HG02943 (cell line): ENCODE measurements around the gene SRGAP1.
"Not testable (repeated sequence)": the region's sequence is repeated elsewhere in the genome, so short reads cannot be mapped to it uniquely, and the experiment has no call there.

Source experiments
- ATAC-seq: cut with Tn5 transposase; IDR thresholded peaks from one replicate; pipeline ENCODE4 v1.9.1; 2021; ENCODE audit warnings: mild to moderate bottlenecking, low read depth, moderate library complexity; ENCODE audit not compliant: unreplicated experiment

The SRGAP1 gene

DNA sequence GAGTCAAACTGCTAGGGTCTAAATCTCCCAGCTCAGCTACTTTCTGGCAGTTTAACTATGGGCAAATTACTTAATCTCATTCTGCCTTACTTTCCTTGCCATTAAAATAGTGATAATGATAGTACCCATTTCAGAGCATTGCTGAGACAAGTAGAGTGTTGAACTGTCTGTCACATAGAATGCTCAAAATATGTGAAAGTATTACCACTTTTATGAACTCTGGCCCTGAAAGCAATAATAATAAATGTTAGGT, 19.9 kb downstream of the SRGAP1 start:
- no peak for ATAC-seq

DNA sequence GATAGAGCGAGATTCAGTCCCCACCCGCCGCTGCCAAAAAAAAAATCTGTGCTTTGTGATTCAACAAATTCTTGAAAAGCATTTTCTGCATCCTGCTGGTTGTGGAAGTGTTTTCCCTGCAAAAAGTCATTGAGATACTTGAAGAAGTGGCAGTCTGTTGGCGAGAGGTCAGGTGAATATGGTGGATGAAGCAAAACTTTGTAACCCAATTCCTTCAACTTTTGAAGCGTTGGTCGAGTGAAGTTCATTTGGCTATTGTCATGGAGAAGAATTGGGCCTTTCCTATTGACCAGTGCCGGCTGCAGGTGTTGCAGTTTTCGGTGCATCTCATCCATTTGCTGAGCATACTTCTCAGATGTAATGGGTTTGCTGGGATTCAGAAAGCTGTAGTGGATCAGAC, 20.9 kb downstream of the SRGAP1 start:
- ATAC-seq: no peak

DNA sequence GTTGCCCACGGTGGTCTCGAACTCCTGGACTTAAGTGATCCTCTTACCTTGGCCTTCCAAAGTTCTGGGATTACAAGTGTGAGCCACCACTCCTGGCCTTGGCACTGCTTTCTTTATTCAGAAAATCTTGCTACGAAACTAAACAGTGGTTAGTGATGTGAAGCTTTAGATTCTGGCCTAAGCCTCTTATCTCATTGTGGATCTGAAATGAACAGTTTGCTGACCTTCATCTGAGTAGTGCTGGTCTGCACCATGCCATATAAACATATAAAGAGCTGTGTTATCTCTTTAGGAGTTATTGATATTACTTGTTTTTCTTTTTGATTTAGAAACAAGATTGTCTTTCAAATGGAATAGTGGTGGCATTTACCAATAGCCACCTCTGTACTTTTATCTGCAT, 22.6 kb downstream of the SRGAP1 start:
- no peak for ATAC-seq

DNA sequence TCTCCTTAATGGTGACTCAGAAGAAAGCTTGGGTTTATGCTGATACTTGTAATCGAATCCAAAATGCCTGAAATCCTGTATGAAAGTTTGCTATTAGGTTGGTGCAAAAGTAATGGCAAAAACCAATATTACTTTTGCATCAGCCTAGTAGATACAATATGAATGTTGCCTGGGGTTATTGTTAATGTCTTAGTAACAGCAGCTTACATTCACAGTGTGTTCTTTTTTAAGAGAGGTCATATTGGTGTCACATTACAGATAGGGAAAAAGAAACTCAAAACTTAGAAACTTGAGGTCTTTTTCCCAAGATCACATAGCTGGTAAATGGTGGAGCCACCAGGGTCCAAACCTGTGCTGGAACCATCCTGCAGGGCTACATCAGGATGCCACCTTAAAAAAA, 25.2 kb downstream of the SRGAP1 start:
- no peak for ATAC-seq

DNA sequence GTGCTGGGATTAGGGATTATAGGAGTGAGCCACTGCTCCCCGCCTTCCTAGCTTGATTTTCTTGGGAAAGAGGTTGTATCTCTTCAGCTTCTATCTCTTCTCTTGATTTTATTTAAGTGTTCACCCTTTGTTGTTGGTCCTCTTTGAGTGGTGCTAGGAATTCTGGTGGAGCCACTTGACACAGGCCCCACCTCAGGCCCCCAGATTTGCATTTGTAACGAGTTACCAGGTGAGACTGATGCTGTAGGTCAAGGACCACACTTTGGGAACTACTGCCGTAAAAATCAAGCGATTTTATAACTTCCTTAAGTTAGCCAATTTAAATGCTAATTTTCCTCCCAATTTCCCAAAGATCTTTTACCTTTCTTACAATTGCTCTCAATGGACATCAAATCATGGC, 26.3 kb downstream of the SRGAP1 start:
- no peak for ATAC-seq

DNA sequence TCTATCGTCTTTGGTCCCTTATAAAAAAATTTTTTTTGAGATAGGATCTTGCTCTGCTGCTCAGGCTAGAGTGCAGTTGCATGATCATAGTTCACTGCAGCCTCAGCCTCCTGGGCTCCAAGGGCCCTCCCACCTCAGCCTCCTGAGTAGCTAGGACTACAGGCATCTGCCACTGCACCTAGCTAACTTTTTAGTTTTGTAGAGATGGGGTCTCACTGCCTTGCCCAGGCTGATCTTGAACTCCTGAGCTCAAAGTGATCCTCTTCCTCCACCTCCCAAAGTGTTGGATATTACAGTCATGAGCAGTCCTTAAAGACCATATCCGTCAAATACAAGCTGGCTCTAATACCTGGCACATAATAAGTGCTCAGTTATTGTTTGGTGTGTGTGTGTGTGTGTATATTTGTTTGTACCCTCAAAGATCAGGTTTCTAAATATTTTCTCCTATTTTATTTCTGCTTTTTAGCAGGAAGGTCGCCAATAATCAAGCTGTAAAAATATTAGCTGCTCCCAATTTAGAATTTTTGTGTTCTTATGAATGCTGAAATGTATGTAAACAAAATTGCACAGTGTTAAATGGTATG, 30.5 kb downstream of the SRGAP1 start:
- ATAC-seq: no peak

DNA sequence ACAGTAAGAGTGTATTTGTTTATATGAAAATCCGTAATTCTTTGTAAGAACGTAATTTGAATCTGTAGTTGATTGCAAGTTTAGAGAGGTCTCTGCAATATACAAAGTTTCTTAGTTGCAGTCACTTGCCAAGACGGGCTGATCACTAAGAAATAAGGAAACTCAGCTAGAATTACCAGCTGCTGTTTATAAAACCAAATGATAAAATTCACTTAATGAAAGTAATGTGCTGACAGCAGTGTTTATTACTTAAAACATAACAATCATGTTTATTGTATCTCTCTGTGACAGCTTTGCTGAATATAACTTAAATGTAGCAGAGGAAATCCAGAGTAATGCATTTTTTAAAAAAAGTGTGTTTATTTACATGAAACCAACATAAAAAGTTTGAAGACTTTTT, 31.2 kb downstream of the SRGAP1 start:
- ATAC-seq: no peak

DNA sequence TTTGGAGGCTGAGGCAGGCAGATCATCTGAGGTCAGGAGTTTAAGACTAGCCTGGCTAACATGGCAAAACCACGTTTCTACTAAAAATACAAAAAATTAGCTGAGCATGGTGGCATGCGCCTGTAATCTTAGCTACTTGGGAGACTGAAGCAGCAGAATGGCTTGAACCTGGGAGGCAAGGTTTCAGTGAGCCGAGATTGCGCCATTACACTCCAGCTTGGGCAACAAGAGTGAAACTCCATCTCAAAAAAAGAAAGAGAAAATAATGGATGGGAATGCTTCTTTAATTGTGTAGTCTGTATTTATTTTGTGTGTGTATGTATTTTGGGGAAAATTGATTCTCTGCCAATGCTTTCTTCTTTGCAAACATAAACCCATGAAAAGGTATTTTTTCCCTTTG, 32.5 kb downstream of the SRGAP1 start:
- no peak for ATAC-seq

DNA sequence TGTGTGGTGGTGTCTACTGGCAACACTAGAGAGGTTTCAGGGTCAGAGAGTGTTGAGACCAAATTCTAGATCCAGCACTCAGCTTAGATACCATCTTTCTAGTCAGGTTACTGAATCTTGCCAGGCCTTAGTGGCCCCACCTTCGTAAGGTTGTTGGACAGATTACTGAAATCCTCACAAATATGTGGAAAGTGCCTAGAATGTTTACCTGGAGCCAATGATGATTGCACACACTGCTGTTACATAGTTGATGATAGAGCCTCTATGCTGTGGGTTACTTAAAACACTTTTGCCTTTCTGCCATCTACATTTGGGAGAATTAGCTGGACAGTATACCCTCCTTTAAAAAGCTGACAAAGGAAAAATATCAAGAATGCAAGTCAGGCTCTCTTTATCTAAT, 33.2 kb downstream of the SRGAP1 start:
- no peak for ATAC-seq

DNA sequence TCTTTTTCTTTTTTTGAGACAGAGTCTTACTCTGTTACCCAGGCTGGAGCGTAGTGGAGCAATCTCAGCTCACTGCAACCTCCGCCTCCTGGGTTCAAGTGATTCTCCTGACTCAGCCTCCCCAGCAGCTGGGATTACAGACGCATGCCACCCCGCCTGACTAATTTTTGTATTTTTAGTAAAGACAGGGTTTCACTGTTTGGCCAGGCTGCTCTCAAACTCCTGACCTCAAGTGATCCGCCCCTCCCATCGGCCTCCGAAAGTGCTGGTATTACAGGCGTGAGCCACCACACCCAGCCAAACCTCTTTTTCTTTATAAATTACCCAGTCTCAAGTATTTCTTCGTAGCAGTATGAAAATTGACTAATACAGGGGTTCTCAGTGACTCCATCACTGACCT, 35.7 kb downstream of the SRGAP1 start:
- ATAC-seq: not testable (repeated sequence)

DNA sequence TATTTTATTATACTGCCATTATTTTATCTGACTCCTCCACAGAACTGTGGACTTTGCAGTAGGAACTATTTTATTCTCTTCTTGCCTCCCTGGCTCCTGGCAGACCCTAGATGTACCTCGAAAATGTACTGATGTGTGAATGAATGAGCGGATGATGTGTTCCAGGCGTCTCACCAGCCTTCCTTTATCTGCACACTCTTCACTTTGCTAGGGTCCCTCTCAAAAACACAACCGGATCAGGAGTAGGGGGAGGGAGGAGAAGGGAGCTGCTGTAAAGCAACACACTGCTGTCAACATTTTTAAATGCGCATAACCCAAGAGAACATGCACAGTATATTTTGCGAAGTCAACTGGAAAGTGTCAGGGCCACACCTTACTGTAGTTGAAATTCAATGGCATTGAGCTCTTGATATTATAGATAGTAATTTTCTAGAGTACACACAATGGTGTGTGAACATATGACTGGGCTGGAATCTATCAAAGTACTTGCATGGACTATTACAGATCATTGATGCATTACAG, 36.3 kb downstream of the SRGAP1 start:
- no peak for ATAC-seq

DNA sequence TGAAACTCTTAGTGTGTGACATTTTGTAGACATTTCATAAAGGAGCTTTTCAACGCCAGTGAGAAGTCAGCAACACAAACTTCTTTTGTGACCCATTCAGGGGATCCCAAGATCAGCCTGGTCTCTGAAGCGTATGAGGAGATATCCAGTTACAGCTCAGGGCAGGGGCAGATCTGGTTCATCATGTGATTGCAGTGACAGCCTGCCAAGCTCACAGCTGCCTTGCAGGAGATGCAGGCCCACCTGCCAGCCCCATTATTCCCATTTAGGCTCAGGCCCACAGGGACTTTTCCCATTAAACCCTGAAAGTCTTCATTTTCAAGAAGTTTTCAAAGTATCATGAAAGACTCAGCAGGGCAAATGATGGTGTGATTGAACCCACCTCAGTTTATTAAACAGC, 38.3 kb downstream of the SRGAP1 start:
- no peak for ATAC-seq

DNA sequence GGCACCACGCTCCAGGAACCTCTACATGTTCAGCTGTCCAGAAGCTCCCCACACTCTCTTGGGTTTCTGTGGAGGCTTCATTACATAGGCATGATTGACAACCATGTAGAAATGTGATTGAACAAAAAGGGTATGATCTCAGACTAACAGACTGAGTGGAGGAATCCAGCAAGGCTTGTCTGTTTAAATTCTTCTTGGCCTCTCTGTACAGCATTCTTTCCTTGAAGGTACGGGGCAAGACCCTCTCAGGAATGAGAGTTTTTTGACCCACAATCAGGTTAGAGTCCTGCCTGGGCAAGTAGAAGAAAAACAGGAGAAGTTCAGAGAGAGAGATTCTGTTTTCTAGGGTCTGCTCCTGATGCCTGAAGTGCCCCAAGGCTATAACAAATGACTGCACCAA, 40.9 kb downstream of the SRGAP1 start:
- no peak for ATAC-seq

DNA sequence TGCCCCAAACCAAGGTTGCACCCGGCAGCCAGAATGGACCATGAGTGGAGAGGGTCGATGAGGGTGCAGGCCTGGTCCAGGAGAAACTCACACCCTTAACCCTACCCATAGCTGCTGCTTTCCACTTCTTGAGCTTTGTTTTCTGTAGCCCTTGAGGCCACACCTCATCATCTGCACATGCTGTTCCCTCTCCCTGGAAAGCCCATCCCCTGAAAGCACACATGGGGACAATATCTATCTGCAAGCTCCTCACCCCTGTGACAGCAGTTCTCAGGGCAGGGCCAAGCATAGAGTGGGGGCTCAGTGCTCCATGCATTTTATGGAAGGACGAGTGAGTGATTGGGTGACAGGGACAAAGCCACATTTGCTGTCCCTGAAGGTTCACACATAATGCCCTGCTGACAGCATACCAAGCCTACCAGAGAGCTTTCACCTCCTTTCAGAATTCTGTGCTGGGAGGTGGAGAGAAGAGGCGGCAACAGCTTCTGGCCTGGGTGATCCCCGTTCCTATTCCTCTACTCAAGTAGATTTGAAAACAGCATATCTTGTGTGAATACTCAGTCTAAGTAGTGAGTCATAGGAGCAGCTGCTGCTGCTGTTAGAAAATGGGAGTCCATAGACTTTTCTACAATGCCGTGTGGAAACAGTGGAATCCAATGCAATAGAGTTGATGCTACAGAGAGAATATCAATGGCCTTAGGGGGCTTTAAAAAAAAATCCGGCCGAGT, 44.6 kb downstream of the SRGAP1 start:
- no peak for ATAC-seq

DNA sequence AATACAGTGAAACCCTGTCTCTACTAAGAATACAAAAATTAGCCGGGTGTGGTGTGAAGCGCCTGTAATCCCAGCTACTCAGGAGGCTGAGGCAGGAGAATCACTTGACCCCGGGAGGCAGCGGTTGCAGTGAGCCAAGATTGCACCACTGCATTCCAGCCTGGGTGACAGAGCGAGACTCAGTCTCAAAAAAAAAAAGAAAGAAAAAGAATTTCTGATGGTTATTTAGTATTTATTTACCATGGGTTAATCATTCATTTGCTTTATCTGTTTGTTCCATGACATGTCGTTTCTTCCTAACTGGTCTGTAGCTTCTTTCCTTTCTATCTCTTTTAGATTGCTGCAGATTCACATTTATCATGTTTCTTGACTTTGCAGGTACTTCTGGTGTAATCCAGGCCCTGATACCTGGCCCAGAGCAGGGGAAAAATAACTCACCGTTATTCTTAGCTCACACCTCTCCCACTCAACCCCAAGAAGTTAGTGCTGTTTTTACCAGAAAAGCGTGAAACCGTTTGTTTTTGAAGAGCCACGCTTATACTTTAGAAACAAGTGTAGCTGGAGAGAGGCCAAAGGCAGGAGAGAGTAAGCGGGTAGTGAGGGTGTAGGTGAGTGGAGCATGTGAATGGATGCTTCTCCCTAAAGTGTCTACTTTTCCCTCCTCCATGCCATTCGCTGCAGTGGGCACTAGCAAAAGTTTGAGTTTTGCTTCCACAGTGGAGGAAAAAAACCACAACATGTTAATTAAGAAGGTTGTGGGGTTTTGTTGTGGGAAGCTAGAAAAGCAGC, 45.4 kb downstream of the SRGAP1 start:
- no peak for ATAC-seq

DNA sequence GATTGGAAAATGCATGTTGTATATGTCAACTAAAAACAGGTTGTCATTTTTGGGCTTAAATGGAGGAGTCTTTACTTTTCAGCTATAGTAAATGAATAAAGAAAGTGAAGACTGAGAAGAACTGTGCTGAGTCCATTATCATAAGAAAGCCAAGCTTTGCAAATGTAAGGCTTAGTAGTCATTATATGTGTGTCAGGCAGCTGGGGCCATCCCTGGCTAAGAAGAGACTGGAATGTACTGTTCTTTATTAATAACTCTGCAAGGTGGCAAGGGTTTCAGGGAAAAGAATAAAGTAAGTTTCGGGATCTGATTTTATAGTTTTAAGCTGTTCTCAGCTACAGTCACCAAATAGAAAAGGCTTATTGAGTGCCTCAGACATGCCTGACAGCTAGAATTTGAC, 48.7 kb downstream of the SRGAP1 start:
- ATAC-seq: no peak

DNA sequence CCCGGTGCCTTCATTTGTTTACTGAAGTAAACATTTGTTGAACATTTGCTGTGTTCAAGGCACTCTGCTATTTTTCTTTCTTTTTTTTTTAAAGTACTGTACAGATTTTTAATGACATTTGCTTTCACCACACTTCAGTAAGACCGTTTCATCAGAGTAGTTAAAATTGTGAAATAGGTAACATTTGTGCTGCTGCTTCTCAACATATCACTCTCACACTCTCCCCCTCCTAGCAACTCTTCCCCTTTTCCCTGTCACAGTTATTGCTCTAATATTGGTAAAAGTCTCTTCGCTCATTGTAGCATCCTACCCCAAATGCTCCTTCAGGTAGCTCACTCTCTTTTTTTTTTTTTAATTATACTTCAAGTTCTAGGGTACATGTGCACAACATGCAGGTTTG, 49.6 kb downstream of the SRGAP1 start:
- no peak for ATAC-seq

DNA sequence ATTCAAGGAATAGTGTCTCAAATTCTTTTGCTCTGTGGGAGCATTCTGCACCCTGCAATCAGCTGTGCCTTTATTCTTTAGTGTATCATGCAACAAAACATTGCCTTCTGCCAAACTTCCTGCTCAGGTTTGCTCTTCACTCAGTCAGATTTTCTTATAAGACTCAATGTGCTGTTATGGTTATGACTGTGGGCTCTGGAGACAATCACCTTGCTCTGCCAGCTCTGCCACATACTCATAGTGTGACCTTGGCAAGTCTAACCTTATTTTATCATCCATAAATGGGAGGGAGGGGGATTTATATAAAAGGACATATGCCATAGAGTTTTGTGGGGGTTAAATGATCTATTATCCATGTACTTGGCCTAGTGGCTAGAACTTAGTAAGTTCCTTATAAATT, 51.3 kb downstream of the SRGAP1 start:
- no peak for ATAC-seq

DNA sequence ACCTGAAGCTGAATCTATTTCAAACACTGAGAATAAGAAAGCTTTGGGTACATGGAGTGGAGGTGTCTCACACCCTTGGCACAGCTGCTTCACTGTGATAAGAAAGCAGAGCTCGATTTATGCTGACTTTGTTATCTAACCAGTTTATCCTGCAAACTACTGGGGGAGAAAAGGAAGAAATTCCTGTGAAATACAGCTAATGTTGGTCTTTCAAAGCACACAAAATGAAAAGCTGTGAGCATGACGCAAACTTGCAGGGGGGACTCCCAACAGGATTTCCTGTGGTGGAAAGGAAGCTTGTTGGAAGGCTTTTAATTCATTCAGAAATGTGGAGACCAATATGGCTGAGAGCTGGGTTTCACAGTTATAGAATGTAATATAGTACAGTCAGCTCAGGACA, 53.4 kb downstream of the SRGAP1 start:
- ATAC-seq: no peak

DNA sequence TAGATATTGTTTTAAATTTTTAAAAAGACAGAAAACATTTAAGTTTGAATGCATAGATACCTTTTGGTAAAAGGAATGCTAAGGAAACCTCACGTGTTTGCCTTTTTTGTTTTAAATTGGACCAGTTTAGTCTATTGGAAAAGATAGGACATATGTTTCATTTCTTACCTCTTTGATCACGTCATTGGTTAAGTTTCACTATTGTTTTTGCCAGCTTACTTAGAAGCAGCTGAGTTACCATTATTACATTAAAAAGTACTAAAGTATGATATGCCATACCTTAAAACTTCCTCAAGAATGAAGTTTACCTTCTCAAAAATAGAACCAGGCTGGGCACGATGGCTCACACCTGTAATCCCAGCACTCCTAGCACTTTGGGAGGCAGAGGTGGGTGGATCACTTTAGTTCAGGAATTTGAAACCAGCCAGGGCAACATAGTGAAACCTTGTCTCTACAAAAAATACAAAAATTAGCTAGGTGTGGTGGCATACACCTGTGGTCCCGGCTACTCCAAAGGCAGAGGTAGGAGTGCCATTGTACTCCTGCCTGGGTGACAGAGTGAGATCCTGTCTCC, 54.4 kb downstream of the SRGAP1 start:
- peak; percentile 63 for ATAC-seq

DNA sequence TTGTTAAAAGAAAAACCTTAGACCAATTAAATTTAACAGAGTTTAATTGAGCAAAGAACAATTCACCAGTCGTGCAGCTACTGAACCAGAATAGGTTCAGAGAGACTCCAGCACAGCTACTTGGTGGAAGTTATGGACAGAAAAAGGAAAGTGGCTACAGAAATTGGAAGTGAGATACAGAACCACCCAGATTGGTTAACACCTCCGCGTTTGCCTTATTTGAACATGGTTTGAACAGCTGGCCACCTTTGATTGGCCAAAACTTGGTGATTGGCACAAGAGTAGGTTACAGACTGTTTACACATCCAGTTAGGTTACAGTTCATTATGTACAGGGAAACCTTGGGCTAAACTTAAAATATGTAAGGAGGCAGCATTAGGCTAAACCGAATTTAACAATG, 54.9 kb downstream of the SRGAP1 start:
- no peak for ATAC-seq
